Right ventricle myocardium superior (tissue), 1 donor: ENCODE data around the gene C3orf22. TPM values are rescaled to one million over a fixed set of nuclear protein-coding genes. Genes with fewer than 3 reads are reported as not detected.
A peak's percentile ranks its signal among the peaks of the same experiment; 100 is the strongest.

Source experiments
- ATAC-seq: fragments of 200-7000 bp; cut with Tn5 transposase; one replicate; pipeline ENCODE4 v1.9.1; 2020; ENCODE audit warnings: mild to moderate bottlenecking; ENCODE audit not compliant: poor library complexity
- DNase-seq: peaks from one replicate; pipeline ENCODE4 v3.0.0-alpha.2; 2020
- intact Hi-C: fragments of 100-400 bp; cut with DNase I; formaldehyde crosslinking; loops from one replicate; pipeline ENCODE4 v1.11.2; 2022
- total RNA-seq: library from RNA; stranded (reverse); fragmentation: NEBNext Ultra II Directional; extraction: Animal tissue kit (Norgen Biotek cat#: 25700); gene quantifications from one replicate; pipeline ENCODE4 v1.2.1, GENCODE V29; 2021
- donor health status: DM: no; HTN: yes; CAD: no; lungs with severe emphysema.

The C3orf22 gene
- total RNA-seq, 1 donor from 2014 or later, result not detected

- no peak for ATAC-seq
- peak; percentile 2 for DNase-seq
- intact Hi-C loops, result no loop called here
Measured at GRCh38 chr3:126546549-126547239, 12.0 kb downstream of the C3orf22 start.

GRCh38 chr3:126546013-126546412 lies 12.7 kb downstream of the C3orf22 start:
- DNase-seq (peak; percentile 6), ATAC-seq (no peak)
- intact Hi-C loops, result no loop called here

DNA sequence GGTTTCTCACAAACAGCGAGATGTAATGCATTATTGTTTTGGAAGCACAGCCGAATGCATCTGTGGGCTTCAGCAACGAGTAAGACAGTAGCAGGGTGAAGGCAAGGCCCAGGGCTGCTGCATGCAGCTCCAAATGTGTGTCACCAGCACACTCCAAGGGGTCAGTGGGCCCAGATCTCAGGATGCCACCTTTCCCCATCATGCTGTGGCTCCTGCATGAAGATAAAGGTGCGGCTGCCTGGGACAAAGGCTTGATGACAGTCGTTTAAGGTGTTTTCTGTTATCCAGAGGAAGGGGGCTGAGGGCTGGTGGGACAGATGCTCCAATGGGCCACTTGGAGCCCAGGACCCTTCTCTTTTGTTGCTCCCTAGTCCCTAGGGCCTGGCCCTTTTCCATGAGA lies 13.2 kb downstream of the C3orf22 start:
- DNase-seq (peak; percentile 10), ATAC-seq (no peak)
- intact Hi-C loops, result no loop called here

GRCh38 chr3:126544596-126545281 lies 14.0 kb downstream of the C3orf22 start:
- peak; percentile 33 for DNase-seq

DNA sequence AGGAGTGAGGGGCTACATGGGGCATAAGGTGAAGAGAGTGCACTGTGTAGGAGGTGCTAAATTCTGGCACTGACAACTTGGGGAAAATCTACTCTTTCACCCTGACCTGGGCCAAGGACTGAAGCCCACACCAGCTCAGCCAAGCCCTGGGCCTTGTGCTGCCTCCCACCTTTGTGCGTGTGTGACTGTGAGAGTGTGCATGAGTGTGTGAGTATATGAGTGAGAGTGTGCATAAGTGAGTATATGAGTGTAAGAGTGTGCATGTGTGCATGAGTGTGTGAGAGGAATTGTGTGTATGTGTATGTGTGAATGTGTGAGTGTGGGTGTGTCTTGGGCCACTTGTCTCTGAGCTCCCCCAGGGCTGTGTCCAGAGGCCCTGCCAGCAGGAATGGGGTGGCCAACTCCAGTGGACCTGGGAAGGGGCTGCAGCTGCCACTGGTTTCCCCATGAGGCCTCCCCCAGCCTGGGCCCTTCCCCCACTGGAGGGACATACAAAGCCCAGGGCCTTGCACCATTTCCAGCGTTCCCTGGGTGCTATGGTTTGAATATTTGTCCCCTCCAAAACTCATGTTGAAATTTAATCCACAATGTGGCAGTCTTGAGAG lies 15.2 kb downstream of the C3orf22 start:
- DNase-seq (peak; percentile 32), ATAC-seq (no peak)
- intact Hi-C loops, result no loop called here

More at GRCh38 chr3:126544596-126545281, 14.0 kb downstream of the C3orf22 start:
- no peak for ATAC-seq
- intact Hi-C loops, result no loop called here

GRCh38 chr3:126542340-126543241 lies 16.1 kb downstream of the C3orf22 start:
- intact Hi-C loops, result no loop called here
- ATAC-seq, result no peak
- peak; percentile 27 for DNase-seq

DNA sequence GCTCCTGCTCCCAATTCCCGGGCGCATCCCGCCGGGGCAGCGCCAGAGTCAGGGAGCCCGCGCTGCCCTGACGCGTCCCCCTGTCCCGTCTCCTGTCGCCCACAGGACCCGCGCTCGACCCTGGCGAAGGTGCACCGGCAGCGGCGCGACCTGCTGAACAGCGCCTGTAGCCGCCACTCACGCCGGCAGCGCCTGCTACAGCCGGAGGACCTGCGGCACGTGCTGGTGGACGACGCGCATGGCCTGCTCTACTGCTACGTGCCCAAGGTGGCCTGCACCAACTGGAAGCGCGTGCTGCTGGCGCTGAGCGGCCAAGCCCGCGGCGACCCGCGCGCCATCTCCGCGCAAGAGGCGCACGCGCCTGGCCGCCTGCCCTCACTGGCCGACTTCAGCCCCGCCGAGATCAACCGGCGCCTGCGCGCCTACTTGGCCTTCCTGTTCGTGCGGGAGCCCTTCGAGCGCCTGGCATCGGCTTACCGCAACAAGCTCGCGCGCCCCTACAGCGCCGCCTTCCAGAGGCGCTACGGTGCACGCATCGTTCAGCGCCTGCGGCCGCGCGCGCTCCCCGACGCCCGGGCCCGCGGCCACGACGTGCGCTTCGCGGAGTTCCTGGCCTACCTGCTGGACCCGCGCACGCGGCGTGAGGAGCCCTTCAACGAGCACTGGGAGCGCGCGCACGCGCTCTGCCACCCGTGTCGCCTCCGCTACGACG lies 16.9 kb downstream of the C3orf22 start:
- intact Hi-C loops, result no loop called here
- DNase-seq (peak; percentile 38), ATAC-seq (no peak)

GRCh38 chr3:126540951-126541627 lies 17.6 kb downstream of the C3orf22 start:
- intact Hi-C loops, result no loop called here
- ATAC-seq (no peak), DNase-seq (peak; percentile 33)

DNA sequence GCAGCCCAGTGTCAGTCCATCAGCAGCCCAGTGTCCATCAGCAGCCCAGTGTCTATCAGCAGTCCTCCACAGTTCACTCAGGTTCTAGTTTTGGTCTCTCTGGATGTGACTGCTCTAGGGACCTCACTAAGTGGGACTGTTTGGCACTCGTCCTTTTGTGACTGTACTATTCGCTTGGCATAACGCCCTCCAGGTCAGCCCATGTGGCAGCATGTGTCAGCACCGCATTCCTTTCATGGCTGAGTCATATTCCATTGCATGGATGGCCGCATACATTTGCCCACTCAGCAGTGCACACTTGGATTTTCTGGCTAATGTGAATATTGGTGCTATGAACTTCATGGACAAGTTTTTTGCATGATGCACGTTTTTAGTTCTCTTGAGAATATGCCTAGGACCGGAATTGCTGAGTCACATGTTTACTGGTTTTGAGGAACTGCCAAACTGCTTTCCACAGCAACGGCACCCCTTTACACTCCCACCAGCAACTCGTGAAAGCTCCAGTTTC lies 18.3 kb downstream of the C3orf22 start:
- peak; percentile 48 for DNase-seq
- peak; percentile 65 for ATAC-seq
- intact Hi-C loops, result no loop called here

GRCh38 chr3:126539558-126540250 lies 19.0 kb downstream of the C3orf22 start:
- intact Hi-C loops, result no loop called here
- DNase-seq (peak; percentile 12), ATAC-seq (no peak)

DNA sequence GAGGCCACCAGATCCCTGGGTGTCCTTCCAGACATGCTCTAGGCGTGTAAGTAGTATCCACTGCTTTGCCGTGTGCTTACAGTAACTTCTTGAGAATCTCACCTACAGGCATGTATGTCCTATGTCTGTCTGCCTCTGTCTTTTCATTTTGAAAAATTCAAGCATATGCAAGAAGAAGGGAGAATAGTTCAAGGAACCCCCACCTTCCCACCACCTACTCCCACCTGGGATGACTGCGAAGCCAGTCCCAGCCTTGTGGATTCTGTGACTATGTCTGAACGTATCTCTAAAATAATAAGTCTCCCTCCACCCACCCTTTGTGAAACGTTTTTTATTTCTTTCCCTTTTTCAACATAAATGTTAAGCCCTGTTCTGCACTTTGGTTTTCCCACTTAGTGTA lies 19.8 kb downstream of the C3orf22 start:
- DNase-seq, result no peak
- ATAC-seq, result no peak
- intact Hi-C loops, result no loop called here

- intact Hi-C loops, result no loop called here
- peak; percentile 35 for DNase-seq
- no peak for ATAC-seq
Measured at GRCh38 chr3:126538316-126538715, 20.4 kb downstream of the C3orf22 start.

GRCh38 chr3:126537730-126538281 lies 20.9 kb downstream of the C3orf22 start:
- intact Hi-C loops, result no loop called here
- peak; percentile 39 for DNase-seq
- ATAC-seq, result peak; percentile 46

GRCh38 chr3:126537116-126537729 lies 21.5 kb downstream of the C3orf22 start:
- no peak for ATAC-seq
- intact Hi-C loops, result no loop called here
- peak; percentile 16 for DNase-seq

DNA sequence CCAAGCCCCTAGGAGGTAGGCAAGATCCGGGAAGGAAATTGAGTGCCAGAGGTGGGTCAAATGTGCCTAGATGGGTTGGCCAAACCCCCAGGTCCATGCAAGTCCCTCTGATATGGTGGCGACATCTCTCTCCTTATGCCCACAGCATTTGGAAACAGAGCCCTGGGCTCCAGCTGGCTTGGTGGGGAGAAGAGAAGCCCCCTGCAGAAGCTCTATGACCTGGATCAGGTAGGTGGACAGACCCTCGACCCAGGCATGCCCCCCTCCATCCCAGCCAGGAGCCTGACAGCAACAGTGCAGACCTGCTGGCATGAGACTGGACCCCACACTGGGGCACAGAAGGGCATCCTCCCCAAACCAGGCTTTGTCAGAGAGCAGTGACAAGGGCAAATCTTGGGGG lies 22.6 kb downstream of the C3orf22 start:
- DNase-seq (peak; percentile 4), ATAC-seq (no peak)
- intact Hi-C loops, result no loop called here

- ATAC-seq (no peak), DNase-seq (peak; percentile 20)
- intact Hi-C loops, result no loop called here
Measured at GRCh38 chr3:126535636-126536035, 23.1 kb downstream of the C3orf22 start.
